HG03457 (cell line): ENCODE data around the gene MCF2L.

Source experiments
- ATAC-seq: cut with Tn5 transposase; IDR thresholded peaks from one replicate; pipeline ENCODE4 v1.9.1; 2021; ENCODE audit warnings: moderate number of reproducible peaks; ENCODE audit not compliant: unreplicated experiment

Gene MCF2L

DNA sequence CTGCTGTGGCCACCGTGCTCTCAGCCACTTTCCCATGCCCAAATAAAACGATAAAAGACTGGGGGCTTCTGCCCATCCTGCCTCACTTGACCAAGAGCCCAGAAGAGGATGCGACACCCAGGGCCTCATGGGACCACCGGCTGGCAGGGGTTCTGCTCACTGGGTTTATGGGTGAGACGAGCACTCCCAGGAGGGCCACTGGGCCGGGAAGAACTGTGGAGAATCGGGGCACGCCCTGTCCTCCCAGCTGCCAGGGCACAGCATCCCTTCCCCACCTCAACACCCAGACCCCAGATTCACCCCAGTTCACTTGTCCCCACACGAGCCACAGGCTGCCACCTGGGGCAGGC is 148.9 kb downstream of the MCF2L start:
- ATAC-seq, result no peak

DNA sequence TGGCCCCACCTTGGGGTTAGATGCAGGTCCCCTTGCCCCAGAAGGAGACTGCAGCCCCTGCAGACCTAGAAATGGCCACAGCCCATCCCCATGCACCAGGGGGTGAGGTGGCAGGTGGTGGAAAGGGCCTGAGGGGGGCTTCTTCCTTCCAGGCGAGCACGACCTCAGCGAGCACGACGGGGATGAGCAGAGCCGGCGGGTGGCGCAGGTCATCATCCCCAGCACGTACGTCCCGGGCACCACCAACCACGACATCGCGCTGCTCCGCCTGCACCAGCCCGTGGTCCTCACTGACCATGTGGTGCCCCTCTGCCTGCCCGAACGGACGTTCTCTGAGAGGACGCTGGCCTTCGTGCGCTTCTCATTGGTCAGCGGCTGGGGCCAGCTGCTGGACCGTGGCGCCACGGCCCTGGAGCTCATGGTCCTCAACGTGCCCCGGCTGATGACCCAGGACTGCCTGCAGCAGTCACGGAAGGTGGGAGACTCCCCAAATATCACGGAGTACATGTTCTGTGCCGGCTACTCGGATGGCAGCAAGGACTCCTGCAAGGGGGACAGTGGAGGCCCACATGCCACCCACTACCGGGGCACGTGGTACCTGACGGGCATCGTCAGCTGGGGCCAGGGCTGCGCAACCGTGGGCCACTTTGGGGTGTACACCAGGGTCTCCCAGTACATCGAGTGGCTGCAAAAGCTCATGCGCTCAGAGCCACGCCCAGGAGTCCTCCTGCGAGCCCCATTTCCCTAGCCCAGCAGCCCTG is 149.4 kb downstream of the MCF2L start:
- ATAC-seq, result no peak

DNA sequence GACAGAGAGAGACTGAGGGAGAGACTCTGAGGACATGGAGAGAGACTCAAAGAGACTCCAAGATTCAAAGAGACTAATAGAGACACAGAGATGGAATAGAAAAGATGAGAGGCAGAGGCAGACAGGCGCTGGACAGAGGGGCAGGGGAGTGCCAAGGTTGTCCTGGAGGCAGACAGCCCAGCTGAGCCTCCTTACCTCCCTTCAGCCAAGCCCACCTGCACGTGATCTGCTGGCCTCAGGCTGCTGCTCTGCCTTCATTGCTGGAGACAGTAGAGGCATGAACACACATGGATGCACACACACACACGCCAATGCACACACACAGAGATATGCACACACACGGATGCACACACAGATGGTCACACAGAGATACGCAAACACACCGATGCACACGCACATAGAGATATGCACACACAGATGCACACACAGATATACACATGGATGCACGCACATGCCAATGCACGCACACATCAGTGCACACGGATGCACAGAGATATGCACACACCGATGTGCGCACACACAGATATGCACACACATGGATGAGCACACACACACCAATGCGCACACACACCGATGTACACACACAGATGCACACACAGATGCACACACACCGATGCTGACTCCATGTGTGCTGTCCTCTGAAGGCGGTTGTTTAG is 150.3 kb downstream of the MCF2L start:
- no peak for ATAC-seq

DNA sequence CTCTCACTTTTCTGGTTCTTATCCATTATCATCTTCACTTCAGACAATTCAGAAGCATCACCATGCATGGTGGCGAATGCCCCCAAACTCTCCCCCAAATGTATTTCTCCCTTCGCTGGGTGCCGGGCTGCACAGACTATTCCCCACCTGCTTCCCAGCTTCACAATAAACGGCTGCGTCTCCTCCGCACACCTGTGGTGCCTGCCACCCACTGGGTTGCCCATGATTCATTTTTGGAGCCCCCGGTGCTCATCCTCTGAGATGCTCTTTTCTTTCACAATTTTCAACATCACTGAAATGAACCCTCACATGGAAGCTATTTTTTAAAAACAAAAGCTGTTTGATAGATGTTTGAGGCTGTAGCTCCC is 150.8 kb downstream of the MCF2L start:
- ATAC-seq, result no peak

DNA sequence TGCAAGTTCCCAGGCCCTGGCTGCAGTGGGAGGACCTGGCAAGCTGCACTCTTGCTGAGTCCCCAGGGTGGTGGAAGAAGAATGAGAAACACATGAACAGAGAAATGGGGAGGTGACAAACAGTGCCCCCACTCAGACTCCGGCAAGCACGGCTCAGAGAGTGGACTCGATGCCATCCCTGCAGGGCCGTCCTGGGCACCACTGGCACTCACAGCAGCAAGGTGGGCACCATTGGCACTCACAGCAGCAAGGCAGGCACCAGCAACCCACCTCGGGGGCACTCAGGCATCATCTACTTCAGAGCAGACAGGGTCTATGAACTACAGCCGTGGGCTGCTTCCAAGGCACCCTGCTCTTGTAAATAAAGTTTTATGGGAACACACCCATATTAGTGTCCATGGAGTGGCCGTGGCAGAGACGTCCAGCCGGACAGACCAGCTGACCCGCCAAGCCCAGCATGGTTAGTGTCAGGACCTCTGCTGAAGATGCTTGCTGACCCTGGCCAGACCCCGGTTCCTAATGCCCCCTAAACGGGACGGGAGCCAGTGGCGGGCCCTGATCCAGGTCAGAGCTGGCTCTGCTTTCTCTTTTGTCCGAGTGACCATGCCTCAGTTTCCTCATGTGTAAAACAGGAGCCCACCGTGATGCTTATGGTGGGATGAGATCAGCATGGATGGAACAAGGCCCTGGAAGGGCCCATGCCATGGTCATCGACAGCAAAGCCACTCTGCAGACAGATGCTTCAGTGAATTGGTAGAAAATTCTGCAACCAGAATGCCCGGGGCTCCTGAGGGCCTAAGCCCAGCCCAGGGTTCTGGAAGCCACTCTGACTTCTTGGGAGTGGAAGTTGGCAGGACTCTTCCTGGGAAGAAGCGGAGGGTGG is 151.5 kb downstream of the MCF2L start:
- ATAC-seq, result no peak

DNA sequence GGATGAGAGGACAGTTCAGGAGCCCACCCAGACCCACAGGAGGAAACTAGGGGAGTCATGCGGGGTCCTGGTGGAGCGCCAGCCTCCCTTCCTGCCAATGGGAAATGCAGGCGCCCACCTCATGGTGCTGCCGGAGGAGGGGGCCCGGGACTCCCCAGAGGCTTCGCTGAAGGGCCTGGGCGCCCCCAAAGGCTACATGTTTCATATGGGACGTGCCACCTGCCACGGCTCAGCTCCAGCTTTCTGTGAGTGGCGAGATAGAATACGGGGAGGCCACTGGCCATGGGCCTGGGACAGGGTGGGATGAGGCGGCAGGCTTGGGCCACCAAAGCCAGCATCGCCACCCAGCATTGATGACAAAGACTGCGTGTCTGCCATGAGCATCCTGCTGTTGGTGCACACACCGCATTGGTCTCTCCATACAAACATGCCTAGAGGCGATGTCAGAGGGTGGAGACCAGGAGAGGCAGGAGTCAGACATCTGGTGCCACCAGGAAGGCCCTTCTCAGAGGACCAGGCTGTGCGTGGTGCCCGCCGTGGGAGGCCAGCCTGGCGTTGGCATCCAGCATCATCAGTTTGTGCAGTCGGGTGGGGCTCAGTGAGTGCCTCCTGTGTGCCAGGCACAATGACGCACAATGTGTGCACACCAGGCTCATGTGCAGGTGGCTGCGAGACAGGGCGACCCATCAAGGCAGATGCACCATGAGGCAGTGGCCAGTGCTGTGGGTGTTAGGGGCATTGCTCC is 152.3 kb downstream of the MCF2L start:
- ATAC-seq, result no peak

DNA sequence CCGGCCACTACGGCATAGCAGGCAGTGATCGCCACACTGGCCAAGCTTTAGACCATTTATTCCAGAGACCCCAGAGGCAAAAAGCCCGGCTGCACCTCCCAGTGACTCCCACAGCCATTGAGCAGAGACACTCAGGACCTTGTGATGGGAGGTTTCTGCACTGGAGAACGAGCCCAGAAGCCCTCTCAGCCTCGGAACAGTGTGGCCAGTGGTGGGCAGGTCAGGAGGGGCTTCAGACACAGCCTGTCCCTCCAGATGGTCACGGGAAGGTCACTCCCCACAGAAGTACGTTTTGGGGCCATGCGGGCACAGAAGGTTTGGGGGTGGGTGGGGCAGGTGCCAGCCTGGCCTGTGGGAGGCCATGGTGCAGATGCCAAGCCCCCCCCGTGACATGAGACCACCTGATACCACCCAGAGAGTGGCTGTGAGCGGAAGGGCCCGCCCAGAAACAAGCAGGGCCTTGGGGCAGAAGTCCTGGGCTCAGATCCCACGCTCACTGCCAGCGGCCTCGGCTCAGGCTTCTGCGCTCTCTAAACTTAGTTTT is 153.0 kb downstream of the MCF2L start:
- no peak for ATAC-seq

DNA sequence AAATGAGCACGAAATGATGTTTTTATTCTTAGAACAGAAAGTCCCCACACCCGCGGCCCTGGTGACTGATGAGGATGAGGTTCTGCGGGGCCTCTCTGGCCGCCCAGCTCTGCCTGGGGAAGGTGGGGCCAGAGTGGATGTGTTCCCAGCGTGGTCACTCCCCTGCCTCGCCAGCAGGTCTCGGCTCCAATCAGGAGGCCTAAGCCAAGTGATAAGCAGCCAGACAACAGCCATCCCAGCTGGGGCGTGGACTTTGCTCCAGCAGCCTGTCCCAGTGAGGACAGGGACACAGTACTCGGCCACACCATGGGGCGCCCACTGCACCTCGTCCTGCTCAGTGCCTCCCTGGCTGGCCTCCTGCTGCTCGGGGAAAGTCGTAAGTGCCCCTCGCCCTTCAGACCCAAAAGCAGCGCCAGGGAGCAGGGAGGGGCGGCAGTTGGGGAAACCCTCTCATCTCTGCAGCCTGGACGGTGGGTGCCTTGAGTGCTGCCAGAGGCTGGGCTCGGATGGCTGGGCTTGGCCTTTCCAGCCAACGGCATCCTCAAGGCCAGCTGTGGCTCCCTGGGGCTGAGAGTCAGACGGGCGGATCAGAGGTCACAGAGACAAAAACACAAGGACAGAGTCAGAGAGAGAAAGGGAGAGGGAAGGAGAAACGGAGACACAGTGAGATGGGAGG is 153.7 kb downstream of the MCF2L start, which contains the start of gene F10:
Gene F10 (plus strand): TSS at position 250 of the 676 bp plus-strand sequence. CDS start 57 bp downstream, at position 307.
- ATAC-seq, result no peak

DNA sequence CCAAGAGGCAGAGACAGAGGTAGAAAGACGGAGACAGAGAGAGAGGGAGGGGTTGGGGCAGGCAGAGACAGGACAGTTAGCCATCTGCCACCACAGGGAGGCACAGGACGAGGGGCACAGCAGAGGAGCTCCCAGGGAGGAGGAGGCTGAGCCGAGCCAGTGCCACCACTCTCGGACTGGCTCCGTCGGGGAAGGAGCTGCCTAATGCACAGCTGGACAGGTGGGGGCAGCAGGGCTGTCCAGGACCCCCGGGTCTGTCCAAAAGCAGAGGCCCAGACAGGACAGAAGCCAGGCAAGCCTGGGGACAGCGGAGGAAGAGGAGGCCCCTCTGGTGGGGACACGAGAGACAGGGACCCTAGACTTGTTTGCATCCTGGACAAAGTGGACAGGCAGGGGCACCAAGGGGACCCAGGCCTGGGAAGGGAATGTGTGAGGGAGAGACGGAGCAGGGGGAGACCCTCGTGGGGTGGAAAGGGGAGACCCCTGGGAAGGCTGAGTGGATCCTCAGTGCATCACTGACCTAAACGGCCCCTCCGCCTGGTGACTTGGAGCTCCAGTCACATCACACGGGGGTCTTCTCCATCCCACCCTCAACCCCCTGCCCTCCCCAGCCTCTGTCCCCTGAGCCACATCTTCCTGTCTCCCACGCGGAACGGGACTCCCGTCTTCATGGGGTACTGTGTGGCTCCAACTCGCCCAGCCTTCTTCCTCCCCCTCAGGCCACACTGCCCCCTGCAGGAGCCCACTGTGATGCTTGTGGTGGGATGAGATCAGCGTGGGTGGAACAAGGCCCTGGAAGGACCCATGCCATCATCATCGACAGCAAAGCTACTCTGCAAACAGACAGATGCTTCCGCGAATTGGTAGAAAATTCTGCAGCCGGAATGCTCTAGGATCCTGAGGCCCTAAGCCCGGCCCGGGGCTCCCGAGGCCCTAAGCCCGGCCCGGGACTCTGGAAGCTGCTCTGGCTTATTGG is 154.5 kb downstream of the MCF2L start:
- no peak for ATAC-seq

DNA sequence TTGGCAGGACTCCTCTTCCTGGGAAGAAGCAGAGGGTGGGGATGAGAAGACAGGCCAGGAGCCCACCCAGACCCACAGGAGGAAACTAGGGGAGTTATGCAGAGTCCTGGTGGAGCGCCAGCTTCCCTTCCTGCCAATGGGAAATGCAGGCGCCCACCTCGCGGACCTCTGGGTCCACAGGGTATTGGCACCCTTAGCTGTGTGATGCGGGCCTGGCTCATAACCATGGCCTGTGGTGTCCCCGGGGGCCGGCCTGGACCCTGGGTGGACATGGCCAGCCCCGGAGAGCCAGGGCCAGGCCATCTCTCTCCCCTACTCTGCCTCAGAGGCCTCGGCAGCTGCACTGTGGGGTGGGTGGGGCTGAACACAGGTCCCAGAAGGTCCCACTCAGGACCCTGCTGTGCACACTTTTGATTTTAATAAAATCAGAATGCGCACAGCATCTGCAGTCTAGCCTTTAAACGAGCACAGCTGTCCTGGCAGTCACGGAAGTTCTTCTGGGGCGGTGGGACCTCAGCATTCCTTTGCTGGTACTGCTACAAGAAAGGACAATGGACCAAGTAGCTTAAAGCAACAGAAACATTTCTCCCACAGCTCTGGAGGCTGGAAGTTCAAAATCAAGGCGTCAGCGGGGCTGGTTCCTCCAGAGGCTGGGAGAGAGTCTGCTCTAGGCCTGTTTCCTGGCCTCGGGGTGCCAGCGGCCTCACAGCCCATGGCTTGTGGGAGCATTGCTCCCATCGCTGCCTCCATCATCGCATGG is 155.4 kb downstream of the MCF2L start:
- ATAC-seq, result no peak

DNA sequence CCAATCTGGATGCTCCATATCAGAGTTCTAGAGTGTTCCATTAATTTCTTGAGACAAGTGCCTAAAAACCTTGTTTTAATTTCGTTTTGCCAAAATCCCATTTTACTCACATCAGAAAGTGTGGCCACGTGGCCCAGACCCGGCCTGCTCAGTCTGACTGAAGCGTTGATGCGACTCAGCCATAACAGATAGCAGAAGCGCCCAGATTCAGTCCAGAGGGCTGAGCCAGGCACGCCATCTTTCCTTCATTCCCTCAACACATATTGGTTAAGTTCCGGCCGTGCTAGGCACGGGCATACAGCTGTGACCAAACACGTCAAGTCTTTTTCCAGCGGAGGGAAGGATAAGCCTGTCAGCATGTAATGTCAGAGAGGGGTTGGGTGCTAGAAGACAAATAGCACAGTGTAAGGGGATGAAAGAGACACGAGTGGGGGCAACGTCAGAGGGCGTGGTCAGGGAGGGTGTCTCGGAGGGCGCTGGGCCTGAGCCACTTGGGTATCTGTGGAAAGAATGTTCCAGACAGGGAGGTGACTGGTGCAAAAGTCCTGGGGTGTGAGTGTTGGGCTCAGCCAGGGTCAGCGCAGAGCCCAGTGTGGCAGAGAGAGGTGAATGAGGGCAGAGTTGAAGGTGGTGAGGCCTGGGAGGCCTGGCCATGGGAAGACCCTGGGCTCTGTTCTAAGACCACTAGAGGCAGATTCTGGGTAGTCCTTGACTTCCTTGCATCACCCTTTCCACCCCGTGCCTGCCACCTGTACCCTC is 156.7 kb downstream of the MCF2L start:
- no peak for ATAC-seq

DNA sequence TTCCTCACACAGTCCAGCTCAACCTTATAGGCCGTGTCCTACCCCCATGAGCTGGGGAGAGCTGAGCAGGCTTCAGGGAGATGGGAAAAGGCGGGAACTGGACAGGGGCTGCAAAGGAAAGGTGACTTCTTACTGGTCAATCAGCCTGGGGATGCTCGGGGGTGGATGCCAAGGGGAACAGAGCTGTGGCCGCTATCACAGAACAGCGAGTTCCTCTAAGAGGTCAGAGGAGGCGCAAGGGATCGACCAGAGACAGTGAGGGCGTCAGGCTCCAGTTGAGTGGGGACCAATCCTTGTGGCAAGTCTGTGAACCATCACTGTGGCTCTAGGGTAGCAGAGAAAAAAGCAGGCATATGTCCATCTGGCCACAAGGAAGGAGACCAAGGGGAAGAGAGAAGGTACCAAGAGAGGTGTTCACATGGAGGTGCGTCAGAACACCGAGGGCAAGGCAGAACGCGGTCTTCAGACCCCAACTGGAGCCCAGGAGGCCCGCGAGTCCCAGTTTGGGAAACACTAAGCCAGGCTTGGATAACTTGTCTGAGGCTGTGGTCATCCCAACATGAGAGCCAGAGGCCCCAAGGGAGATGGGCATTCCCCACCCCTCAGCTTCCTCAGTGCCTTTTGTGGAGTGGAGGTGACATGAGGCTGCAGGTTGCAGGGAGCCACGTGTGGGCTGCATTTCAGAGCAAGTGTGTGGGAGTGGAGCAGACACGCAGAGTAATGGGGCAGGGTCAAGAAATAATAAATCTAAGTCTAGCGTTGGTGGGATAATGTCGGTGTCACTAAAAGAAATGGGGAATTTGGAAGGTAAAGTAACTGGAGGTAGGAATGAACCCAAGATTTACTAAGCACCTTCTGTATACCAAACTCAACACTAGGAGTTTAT is 157.5 kb downstream of the MCF2L start:
- no peak for ATAC-seq

DNA sequence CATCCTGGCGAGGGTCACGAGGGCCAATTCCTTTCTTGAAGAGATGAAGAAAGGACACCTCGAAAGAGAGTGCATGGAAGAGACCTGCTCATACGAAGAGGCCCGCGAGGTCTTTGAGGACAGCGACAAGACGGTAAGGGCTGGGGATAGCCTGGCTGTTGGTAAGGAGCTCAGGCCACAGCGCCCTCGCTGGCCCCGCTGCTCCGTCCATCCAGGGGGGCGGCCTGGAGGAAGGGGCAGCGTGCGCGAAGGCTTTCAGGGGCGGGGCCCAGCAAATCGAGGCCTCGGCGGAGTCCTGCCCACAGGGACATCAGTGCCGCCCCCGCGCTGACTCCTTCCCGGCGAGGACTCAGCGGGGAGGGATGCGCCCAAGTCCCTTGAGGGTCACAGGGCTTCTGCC is 160.5 kb downstream of the MCF2L start:
- no peak for ATAC-seq

DNA sequence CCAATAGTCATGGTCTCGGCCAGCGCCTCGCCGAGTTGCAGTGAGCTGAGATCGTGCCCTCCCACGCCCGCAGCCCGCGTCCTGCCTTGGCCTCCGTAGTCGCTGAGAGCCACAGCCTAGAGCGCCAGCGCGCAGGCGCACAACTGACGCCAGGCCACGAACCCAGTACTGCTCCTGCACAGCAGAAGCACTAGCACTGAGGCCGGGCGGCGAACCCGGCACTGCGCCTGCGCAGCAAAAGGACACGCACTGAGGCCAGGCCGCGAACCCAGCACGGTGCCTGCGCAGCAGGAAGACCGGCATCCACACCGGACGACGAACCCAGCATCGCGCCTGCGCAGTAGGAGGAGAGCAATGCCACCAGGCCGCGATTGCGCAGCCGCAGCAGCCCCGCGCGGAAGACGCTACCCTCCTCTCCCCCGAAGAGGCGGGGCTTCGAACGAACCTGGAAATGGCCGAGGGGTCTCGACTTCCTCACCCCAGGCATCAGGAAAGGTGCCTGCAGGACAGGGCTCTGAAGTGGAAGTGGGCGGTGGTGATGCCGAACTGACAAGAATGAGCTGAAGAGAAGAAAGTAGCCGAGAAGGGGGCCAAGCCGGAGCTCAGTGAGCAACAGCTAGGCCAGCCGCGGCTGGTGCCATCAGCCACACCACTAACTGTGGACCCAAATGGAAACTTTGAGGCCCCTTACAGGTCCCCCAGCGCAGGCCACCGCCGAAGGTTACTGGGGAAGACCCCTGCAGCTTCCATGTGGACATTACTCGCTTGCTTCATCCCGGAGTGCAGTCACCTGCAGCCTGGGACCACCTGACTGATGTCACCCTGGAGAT is 161.1 kb downstream of the MCF2L start:
- ATAC-seq, result no peak

DNA sequence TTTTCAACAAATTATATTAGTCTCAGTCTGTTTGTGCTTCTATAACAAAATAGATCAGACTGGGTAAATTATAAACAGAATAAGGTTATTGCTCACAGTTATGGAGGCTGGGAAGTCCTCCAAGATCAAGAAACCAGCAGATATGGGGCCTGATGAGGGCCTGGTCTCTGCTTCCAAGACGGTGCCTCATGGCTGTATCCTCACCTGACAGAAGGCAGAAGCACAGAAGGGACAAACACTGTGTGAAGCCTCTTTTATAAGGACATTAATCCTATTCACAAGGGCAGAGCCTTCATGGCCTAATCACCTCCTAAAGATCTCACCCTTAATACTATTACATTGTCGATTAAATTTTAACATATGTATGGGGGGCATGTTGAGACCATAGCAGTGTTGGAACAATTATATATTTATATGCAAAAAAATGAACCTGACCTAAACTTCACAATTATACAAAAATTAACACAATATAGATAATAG is 166.3 kb downstream of the MCF2L start:
- no peak for ATAC-seq
